ENCODE measurements around the gene AP3S2. TPM values are rescaled to one million over a fixed set of nuclear protein-coding genes. Genes with fewer than 3 reads are reported as not detected.

AP3S2 gene
- total and polyA plus RNA-seq, 3 donors from 2014 or later: 31.9 to 53.0 (median 45.8) TPM

DNA sequence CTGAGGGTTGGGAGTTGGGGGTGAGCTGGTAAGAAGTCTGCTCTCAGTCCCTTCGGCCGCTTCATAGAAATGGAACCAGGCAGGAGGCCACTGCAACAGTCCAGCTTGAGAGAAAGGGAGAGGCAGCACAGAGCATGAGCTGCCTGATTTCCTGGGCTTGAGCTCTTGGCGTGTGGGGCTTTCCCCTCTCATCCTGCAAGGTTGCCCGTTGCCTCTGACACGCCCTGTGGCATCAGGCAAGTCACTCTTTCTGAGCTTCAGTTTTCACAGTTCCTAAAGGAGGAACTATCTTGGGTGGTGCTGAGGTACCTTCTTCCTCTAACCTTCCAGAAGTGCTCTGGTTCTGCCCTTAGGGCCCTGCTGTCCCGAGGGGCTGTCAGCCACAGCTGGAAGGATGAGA is 112.7 kb downstream of the AP3S2 start:
- intact Hi-C loops (cut with DNase I; ENCODE audit: low total_unique reads): no loop called here

DNA sequence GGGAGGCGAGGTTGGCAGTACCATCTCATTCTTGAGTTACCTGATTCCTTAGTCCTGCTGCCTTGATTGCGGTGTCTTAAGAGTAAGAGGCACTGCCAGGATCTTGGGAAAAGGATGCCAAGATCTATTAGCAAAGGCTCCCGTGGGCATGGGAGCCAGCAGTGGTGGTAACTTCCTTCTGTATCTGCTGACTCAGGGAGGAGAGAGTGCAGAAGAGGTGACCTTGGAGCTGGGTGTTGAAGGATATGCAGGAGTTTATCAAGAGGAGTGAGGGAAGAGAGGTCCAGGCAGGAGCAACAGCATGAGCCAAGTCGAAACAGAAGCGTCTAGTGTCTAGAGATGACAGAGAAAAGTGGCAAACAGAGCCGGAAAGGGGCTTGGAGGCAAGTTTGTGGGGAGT is 113.2 kb downstream of the AP3S2 start:
- intact Hi-C loops (cut with DNase I; ENCODE audit: low total_unique reads): no loop called here
- TF ChIP-seq, protein P1, sequence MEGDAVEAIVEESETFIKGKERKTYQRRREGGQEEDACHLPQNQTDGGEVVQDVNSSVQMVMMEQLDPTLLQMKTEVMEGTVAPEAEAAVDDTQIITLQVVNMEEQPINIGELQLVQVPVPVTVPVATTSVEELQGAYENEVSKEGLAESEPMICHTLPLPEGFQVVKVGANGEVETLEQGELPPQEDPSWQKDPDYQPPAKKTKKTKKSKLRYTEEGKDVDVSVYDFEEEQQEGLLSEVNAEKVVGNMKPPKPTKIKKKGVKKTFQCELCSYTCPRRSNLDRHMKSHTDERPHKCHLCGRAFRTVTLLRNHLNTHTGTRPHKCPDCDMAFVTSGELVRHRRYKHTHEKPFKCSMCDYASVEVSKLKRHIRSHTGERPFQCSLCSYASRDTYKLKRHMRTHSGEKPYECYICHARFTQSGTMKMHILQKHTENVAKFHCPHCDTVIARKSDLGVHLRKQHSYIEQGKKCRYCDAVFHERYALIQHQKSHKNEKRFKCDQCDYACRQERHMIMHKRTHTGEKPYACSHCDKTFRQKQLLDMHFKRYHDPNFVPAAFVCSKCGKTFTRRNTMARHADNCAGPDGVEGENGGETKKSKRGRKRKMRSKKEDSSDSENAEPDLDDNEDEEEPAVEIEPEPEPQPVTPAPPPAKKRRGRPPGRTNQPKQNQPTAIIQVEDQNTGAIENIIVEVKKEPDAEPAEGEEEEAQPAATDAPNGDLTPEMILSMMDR (IDR thresholded peaks at IDR 0.05): no peak
- TF ChIP-seq POLR2A (IDR thresholded peaks at IDR 0.05): no peak
- WGBS, 2 donors: 72 to 84% methylated on average over 6 of the region's 6 CpGs
- Histone ChIP-seq H3K36me3 (ENCODE audit: low read depth, missing control alignments) (no peaks in the 10 kb centered on the region), H3K4me1 (peaks cover 7% of the 10 kb centered on the region), H3K27ac (no peak overlapping the region), H3K4me3 (no peak overlapping the region), H3K27me3 (no peaks in the 10 kb centered on the region), H3K9me3 (no peaks in the 10 kb centered on the region)
- DNase-seq: no peak

More for the DNA sequence above, 112.7 kb downstream of the AP3S2 start:
- Histone ChIP-seq H3K4me3 (no peak overlapping the region), H3K9me3 (no peaks in the 10 kb centered on the region), H3K4me1 (peaks cover 3% of the 10 kb centered on the region), H3K27ac (no peak overlapping the region), H3K36me3 (ENCODE audit: low read depth, missing control alignments) (no peaks in the 10 kb centered on the region), H3K27me3 (no peaks in the 10 kb centered on the region)
- no peak for DNase-seq
- 83% methylated on average over 3 to 6 of the region's 6 CpGs for WGBS, 2 donors
- TF ChIP-seq, protein P1 (IDR thresholded peaks at IDR 0.05): no peak
- no peak for TF ChIP-seq POLR2A (IDR thresholded peaks at IDR 0.05)

Small RNA genes within 50 kb of the gene (microRNA-seq; reads per million reads assigned to microRNA genes)
- gene MIR5009 (ENCODE audit: borderline number of aligned reads in 2 of 2, borderline replicate concordance in 1 of 2) (0 reads per million in 2 donors), gene MIR5094 (ENCODE audit: borderline number of aligned reads in 2 of 2, borderline replicate concordance in 1 of 2) (0 reads per million in 2 donors)

Small RNA genes within 50 kb of the gene (small RNA-seq; reads per million reads assigned to genes)
- gene MIR5009 (0 reads per million in 2 donors), gene MIR5094 (0 reads per million in 2 donors), gene RNU6-1111P (0 reads per million in 2 donors), gene RNU7-111P (0 reads per million in 2 donors)

Other genes starting within 250 kb of the AP3S2 start
- gene KIF7, start 238.5 kb downstream of the AP3S2 start, total RNA-seq: 1 to 10 TPM; 5.6 to 7.6 TPM
- 2.6 TPM for gene KIF7, start 238.5 kb downstream of the AP3S2 start, polyA plus RNA-seq (ENCODE audit: insufficient read depth, low read depth, low replicate concordance)
- gene PLIN1, start 214.6 kb downstream of the AP3S2 start, total RNA-seq: 10 to 100 TPM in 1 of 2 donors, 1 to 10 TPM in 1; 9.1 to 18.5 TPM
- 13.5 TPM for gene PLIN1, start 214.6 kb downstream of the AP3S2 start, polyA plus RNA-seq (ENCODE audit: insufficient read depth, low read depth, low replicate concordance)
- 10 to 100 TPM; 12.3 to 15.0 TPM for gene PEX11A, start 203.2 kb downstream of the AP3S2 start, total RNA-seq
- gene PEX11A, start 203.2 kb downstream of the AP3S2 start, polyA plus RNA-seq (ENCODE audit: insufficient read depth, low read depth, low replicate concordance): 31.8 TPM
- 10 to 100 TPM in 1 of 2 donors, 1 to 10 TPM in 1; 8.1 to 12.3 TPM for gene WDR93, start 203.2 kb downstream of the AP3S2 start, total RNA-seq
- 31.9 TPM for gene WDR93, start 203.2 kb downstream of the AP3S2 start, polyA plus RNA-seq (ENCODE audit: insufficient read depth, low read depth, low replicate concordance)
- 1 to 10 TPM; 2.5 to 6.0 TPM for gene MESP1, start 142.7 kb downstream of the AP3S2 start, total RNA-seq
- 5.7 TPM for gene MESP1, start 142.7 kb downstream of the AP3S2 start, polyA plus RNA-seq (ENCODE audit: insufficient read depth, low read depth, low replicate concordance)
- gene MESP2, start 117.7 kb downstream of the AP3S2 start, total RNA-seq: 1 to 10 TPM; 2.2 to 2.9 TPM
- 1.3 TPM for gene MESP2, start 117.7 kb downstream of the AP3S2 start, polyA plus RNA-seq (ENCODE audit: insufficient read depth, low read depth, low replicate concordance)
- 10 to 100 TPM in 1 of 2 donors, 1 to 10 TPM in 1; 5.0 to 11.1 TPM for gene ANPEP, start 79.1 kb downstream of the AP3S2 start, total RNA-seq
- gene ANPEP, start 79.1 kb downstream of the AP3S2 start, polyA plus RNA-seq (ENCODE audit: insufficient read depth, low read depth, low replicate concordance): 12.9 TPM
- 10 to 100 TPM in 1 of 2 donors, 1 to 10 TPM in 1; 6.6 to 14.3 TPM for gene ARPIN, start 19.0 kb upstream of the AP3S2 start, total RNA-seq
- 15.9 TPM for gene ARPIN, start 19.0 kb upstream of the AP3S2 start, polyA plus RNA-seq (ENCODE audit: insufficient read depth, low read depth, low replicate concordance)
- gene ZNF710, start 107.3 kb upstream of the AP3S2 start, total RNA-seq: 1 to 10 TPM; 7.8 to 9.4 TPM
- gene ZNF710, start 107.3 kb upstream of the AP3S2 start, polyA plus RNA-seq (ENCODE audit: insufficient read depth, low read depth, low replicate concordance): 5.7 TPM
- 10 to 100 TPM; 13.1 to 17.7 TPM for gene IDH2, start 208.5 kb upstream of the AP3S2 start, total RNA-seq
- 23.5 TPM for gene IDH2, start 208.5 kb upstream of the AP3S2 start, polyA plus RNA-seq (ENCODE audit: insufficient read depth, low read depth, low replicate concordance)

All from testis (tissue), 3 donors.